Activated T-helper 2 cell treated with anti-CD3 and anti-CD28 coated beads, Interferon-gamma antibody, Interleukin-2, Interleukin-4, amounts not matched to agents 10 μg/mL and 5 μg/mL and 100 μg/mL, durations not matched to agents 14 hours and 24 hours and 36 hours (primary cell): ENCODE data around the gene AFDN. TPM values are rescaled to one million over a fixed set of nuclear protein-coding genes. Genes with fewer than 3 reads are reported as not detected.

Experiments
- total RNA-seq: library from RNA; stranded (reverse); gene quantifications from 2 replicates; pipeline ENCODE4 v1.2.3, GENCODE V29; 2022

AFDN gene
- total RNA-seq, 1 donor from 2014 or later, result 28.2 TPM

Other genes starting within 250 kb of the AFDN start
- gene KIF25, start 170.8 kb downstream of the AFDN start, total RNA-seq, result not detected in 2 replicates